ENCODE results near the gene CDK2AP2. TPM values are rescaled to one million over a fixed set of nuclear protein-coding genes. Genes with fewer than 3 reads are reported as not detected.
"Not testable (repeated sequence)": the region's sequence is repeated elsewhere in the genome, so short reads cannot be mapped to it uniquely, and the experiment has no call there.

The CDK2AP2 gene
- total and polyA plus RNA-seq, 3 experiments from 2014 or later: 60.7 to 173 (median 68.9) TPM

DNA sequence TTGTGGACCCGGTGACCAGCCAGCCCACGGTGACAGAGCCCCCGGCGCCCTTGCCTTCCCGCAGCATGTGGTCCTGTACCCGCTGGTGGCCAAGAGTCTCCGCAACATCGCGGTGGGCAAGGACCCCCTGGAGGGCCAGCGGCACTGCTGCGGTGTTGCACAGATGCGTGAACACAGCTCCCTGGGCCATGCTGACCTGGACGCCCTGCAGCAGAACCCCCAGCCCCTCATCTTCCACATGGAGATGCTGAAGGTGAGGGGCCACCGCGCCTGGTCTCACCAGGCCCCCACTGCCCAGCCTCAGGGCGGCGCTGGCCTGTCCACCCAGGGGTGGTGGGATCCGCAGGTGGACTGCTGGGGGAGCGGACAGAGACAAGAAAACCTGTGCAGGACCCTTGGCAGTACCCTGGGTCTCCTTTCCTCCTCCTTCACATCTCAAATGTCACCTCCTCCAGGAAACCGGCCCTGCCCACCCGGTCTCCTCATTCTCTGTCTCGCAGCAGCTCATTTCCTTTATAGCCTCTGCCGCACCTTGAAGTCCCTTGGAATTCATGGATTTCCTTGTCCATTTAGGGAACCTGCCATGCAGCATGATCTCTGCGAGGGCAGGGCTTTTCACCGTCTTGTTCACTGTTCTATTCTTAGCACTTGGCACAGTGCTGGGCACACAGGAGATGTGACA is 18.6 kb downstream of the CDK2AP2 start:
- Histone ChIP-seq H3K4me3 (ENCODE audit: low read length) (no peak overlapping the region), H3K4me1 (ENCODE audit: insufficient read depth, low read length) (peaks cover 41% of the 10 kb centered on the region), H3K36me3 (ENCODE audit: insufficient read depth, low read length) (peaks cover 27% of the 10 kb centered on the region), H3K27ac (ENCODE audit: low read depth, low read length) (no peak overlapping the region), H3K27me3 (ENCODE audit: insufficient read depth, low read length, poor library complexity, severe bottlenecking) (no peaks in the 10 kb centered on the region), H3K9me3 (ENCODE audit: low read length) (no peaks in the 10 kb centered on the region)
- DNase-seq: no peak
- Mint-ChIP-seq H3K27me3 (no peaks in the 10 kb centered on the region), H3K9me3 (no peaks in the 10 kb centered on the region), H3K27ac (peak overlapping the region in 6 of 8 donors; percentile 47 to 93 (median 76)), H3K4me3 (peak overlapping the region in 1 of 7 donors; percentile 79), H3K4me1 (peaks cover 41 to 54% (median 42%) of the 10 kb centered on the region in 3 donors), H3K36me3 (peaks cover 4 to 70% (median 12%) of the 10 kb centered on the region in 3 donors)
- POLR2A ChIA-PET: interaction anchor here (0.5 to 1.2 kb wide), 2 partner anchors 52 to 87 kb away, joined by 5 to 10 read pairs; partner anchors contain the start of gene PTPRCAP
- CTCF ChIA-PET: interaction anchor here (1.5 kb wide), 1 partner anchor 16 kb away, joined by 4 read pairs; the partner anchor contains the start of gene PITPNM1

DNA sequence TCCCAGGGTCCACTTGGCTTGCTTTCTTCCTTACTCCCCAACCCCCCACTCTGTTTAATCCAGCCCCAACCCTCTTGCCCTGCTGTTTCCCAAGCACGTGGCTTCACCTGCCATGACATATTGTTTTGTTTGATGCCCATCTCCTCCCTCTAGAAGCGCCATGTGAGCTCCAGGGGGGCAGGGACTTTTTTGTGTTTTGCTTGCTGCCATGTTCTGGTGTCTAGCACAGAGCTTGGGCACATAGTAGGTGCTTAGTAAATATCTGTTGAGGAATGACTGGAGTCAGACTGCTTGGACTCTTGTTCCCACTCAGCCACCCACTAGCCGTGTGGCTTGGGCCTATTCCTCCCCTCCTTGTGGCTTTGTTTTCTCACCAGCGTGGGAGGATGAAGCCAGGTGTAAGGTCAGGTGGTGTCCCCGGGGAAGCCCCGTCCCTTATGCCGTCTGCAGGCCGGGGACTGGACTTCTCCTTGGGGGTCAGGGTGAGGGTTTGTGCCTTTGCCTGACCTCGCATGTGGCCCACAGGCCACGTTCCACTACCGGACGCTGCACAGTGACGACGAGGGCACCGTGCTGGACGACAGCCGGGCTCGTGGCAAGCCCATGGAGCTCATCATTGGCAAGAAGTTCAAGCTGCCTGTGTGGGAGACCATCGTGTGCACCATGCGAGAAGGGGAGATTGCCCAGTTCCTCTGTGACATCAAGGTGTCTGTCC is 21.3 kb downstream of the CDK2AP2 start:
- CTCF ChIA-PET: interaction anchor here (1.8 to 3.2 kb wide), 6 partner anchors 18 to 135 kb away, joined by 4 to 15 read pairs (median 6); partner anchors contain the start of genes PITPNM1, PTPRCAP, RAD9A and TMEM134
- H3K4me1 Mint-ChIP-seq: peaks cover 60 to 75% (median 63%) of the 10 kb centered on the region in 3 donors
- H3K4me1 ChIP-seq (ENCODE audit: insufficient read depth, low read length): peaks cover 57% of the 10 kb centered on the region
- H3K27ac ChIP-seq (ENCODE audit: low read depth, low read length): no peak overlapping the region
- POLR2A ChIA-PET: interaction anchor here (0.5 to 4.1 kb wide), 9 partner anchors 18 to 246 kb away, joined by 3 to 38 read pairs (median 5); partner anchors contain the start of genes PITPNM1, PTPRCAP and RAD9A
- H3K36me3 Mint-ChIP-seq: peaks cover 4 to 61% (median 12%) of the 10 kb centered on the region in 3 donors
- H3K9me3 Mint-ChIP-seq: no peaks in the 10 kb centered on the region
- DNase-seq: peak in 1 of 5 donors; percentile 31
- H3K4me3 ChIP-seq (ENCODE audit: low read length): peak overlapping the region; percentile 41
- peak overlapping the region; percentile 80 to 100 (median 94) for H3K27ac Mint-ChIP-seq
- H3K9me3 ChIP-seq (ENCODE audit: low read length): no peaks in the 10 kb centered on the region
- H3K4me3 Mint-ChIP-seq: peak overlapping the region; percentile 79 to 96 (median 87)
- H3K27me3 Mint-ChIP-seq: no peaks in the 10 kb centered on the region
- no peaks in the 10 kb centered on the region for H3K27me3 ChIP-seq (ENCODE audit: insufficient read depth, low read length, poor library complexity, severe bottlenecking)
- H3K36me3 ChIP-seq (ENCODE audit: insufficient read depth, low read length): peaks cover 21% of the 10 kb centered on the region

DNA sequence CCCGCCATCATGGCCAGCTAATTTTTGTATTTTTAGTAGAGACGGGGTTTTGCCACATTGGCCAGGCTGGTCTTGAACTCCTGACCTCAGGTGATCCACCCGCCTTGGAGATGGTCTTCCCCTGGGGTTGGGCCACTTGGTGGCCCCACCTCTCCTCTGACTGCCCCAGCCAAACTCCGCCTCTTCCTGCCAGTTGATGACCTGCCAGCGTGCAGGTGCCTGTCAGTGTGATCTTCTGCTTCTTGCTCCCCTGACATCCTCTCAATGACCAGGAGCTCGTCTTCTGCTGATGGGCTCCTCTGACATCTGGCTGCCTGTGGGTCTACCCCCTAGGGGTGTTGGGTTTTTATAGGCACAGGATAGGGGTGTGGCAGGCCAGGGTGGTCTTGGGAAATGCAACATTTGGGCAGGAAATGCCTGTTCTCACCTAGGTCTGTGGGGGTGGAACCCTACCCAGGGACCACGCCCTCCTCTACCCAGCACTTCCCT is 22.0 kb downstream of the CDK2AP2 start:
- not testable (repeated sequence) for H3K27me3 Mint-ChIP-seq; H3K27ac ChIP-seq (ENCODE audit: low read depth, low read length); H3K9me3 Mint-ChIP-seq; H3K9me3 ChIP-seq (ENCODE audit: low read length); H3K27me3 ChIP-seq (ENCODE audit: insufficient read depth, low read length, poor library complexity, severe bottlenecking)
- peaks cover 60 to 73% (median 63%) of the 10 kb centered on the region in 3 donors for H3K4me1 Mint-ChIP-seq
- Histone ChIP-seq H3K4me1 (ENCODE audit: insufficient read depth, low read length) (peaks cover 57% of the 10 kb centered on the region), H3K4me3 (ENCODE audit: low read length) (peak overlapping the region; percentile 41), H3K36me3 (ENCODE audit: insufficient read depth, low read length) (peaks cover 21% of the 10 kb centered on the region)
- CTCF ChIA-PET: interaction anchor here (0.9 to 3.2 kb wide), 7 partner anchors 17 to 135 kb away, joined by 3 to 15 read pairs (median 6); partner anchors contain the start of genes PITPNM1, PTPRCAP, RAD9A and TMEM134
- H3K36me3 Mint-ChIP-seq: peaks cover 4 to 55% (median 12%) of the 10 kb centered on the region in 3 donors
- peak overlapping the region; percentile 79 to 96 (median 87) for H3K4me3 Mint-ChIP-seq
- DNase-seq: peak; percentile 28 to 64 (median 46)
- POLR2A ChIA-PET: interaction anchor here (0.5 to 4.1 kb wide), 9 partner anchors 18 to 245 kb away, joined by 3 to 38 read pairs (median 4); partner anchors contain the start of genes PITPNM1, PTPRCAP and RAD9A
- peak overlapping the region; percentile 80 to 100 (median 94) for H3K27ac Mint-ChIP-seq

DNA sequence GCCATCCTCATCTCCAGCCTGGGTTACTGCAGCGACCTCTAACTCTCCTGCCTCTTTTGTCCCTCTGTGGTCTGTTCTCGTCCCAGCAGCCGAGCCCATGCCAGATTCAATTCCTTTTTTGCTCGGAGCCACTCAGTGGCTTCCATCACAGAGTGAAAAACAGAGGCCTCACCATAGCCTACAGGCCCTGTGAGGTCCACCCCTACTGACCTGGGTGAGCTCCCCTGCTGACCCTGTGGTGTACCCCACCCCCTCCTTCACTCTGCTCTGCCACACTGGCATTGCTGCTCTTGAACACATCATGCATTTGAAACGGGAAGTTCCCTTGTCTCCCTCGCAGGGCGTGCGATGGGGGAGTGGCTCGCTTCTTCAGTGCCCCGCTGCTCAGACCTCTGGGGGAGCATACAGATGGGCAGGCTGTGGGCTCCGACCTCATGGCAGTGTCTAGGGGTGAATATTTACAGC is 23.1 kb downstream of the CDK2AP2 start:
- Histone ChIP-seq H3K4me3 (ENCODE audit: low read length) (peak overlapping the region; percentile 96), H3K36me3 (ENCODE audit: insufficient read depth, low read length) (peaks cover 20% of the 10 kb centered on the region), H3K9me3 (ENCODE audit: low read length) (no peaks in the 10 kb centered on the region), H3K27me3 (ENCODE audit: insufficient read depth, low read length, poor library complexity, severe bottlenecking) (no peaks in the 10 kb centered on the region), H3K4me1 (ENCODE audit: insufficient read depth, low read length) (peaks cover 57% of the 10 kb centered on the region), H3K27ac (ENCODE audit: low read depth, low read length) (peak overlapping the region; percentile 80)
- ChIA-PET CTCF (interaction anchor here (0.9 to 3.2 kb wide), 7 partner anchors 16 to 132 kb away, joined by 3 to 15 read pairs (median 5); partner anchors contain the start of genes PPP1CA, PTPRCAP and TMEM134), POLR2A (interaction anchor here (0.7 to 4.1 kb wide), 9 partner anchors 20 to 209 kb away, joined by 3 to 38 read pairs (median 7); partner anchors contain the start of genes PITPNM1, PPP1CA, PTPRCAP and RAD9A)
- peak overlapping the region; percentile 90 to 100 (median 98) for H3K27ac Mint-ChIP-seq
- peak; percentile 39 to 76 (median 57) for DNase-seq
- H3K4me3 Mint-ChIP-seq: peak overlapping the region; percentile 87 to 99 (median 95)
- H3K27me3 Mint-ChIP-seq: no peaks in the 10 kb centered on the region
- no peaks in the 10 kb centered on the region for H3K9me3 Mint-ChIP-seq
- peaks cover 4 to 45% (median 12%) of the 10 kb centered on the region in 3 donors for H3K36me3 Mint-ChIP-seq
- H3K4me1 Mint-ChIP-seq: peaks cover 60 to 71% (median 62%) of the 10 kb centered on the region in 3 donors

DNA sequence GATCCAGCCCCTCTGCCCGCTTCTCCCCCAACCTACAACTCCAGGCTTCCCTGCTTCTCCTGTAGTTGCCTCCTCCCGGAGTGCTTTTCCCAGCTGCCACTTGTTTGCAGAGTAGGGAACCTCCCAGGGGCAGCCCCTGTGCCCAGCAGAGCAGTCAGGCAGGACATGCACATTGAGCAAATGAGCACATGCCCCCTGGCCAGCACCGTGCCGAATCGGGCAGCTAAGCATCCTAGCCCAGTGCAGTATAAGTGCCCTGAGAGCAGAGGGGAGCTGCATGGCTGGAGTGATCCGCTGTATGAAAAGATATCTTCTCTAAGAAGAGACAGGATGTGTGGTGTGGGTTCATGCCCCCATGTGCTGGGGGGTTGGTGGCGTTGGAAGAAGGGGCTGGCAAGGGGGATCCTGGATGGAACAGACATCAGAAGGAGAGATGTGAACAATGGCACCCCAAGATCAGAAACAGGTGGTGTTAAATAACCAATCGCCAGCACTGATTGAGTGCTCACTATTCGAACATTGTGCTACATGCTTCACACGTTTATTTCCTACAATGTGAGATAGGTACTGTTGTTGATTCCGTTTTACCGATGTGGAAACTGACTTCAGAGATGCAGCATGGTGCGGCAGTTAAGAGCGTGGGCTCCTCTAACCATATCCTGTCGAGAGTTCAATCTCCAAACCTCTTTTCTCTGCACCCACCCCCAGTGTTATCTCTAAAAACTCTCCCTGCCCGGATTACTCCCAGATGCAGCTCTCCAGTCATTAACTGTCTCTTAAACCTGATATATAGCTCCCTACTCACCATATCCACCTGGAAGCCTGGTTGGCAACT is 23.9 kb downstream of the CDK2AP2 start:
- H3K4me3 Mint-ChIP-seq: peak overlapping the region; percentile 87 to 99 (median 95)
- Histone ChIP-seq H3K9me3 (ENCODE audit: low read length) (no peaks in the 10 kb centered on the region), H3K4me3 (ENCODE audit: low read length) (peak overlapping the region; percentile 96), H3K36me3 (ENCODE audit: insufficient read depth, low read length) (peaks cover 13% of the 10 kb centered on the region), H3K27ac (ENCODE audit: low read depth, low read length) (peak overlapping the region; percentile 80), H3K27me3 (ENCODE audit: insufficient read depth, low read length, poor library complexity, severe bottlenecking) (no peaks in the 10 kb centered on the region), H3K4me1 (ENCODE audit: insufficient read depth, low read length) (peaks cover 57% of the 10 kb centered on the region)
- peaks cover 55 to 67% (median 58%) of the 10 kb centered on the region in 3 donors for H3K4me1 Mint-ChIP-seq
- H3K36me3 Mint-ChIP-seq: peaks cover 4 to 40% (median 8%) of the 10 kb centered on the region in 3 donors
- ChIA-PET CTCF (interaction anchor here (0.9 to 3.2 kb wide), 9 partner anchors 15 to 167 kb away, joined by 3 to 15 read pairs (median 4); partner anchors contain the start of genes PPP1CA, PTPRCAP and TMEM134), POLR2A (interaction anchor here (1.0 to 4.1 kb wide), 13 partner anchors 8 to 243 kb away, joined by 3 to 38 read pairs (median 6); partner anchors contain the start of genes PITPNM1, POLD4, PPP1CA and PTPRCAP)
- H3K27ac Mint-ChIP-seq: peak overlapping the region; percentile 90 to 100 (median 98)
- H3K9me3 Mint-ChIP-seq: no peaks in the 10 kb centered on the region
- H3K27me3 Mint-ChIP-seq: no peaks in the 10 kb centered on the region
- DNase-seq: peak; percentile 24 to 85 (median 69)

DNA sequence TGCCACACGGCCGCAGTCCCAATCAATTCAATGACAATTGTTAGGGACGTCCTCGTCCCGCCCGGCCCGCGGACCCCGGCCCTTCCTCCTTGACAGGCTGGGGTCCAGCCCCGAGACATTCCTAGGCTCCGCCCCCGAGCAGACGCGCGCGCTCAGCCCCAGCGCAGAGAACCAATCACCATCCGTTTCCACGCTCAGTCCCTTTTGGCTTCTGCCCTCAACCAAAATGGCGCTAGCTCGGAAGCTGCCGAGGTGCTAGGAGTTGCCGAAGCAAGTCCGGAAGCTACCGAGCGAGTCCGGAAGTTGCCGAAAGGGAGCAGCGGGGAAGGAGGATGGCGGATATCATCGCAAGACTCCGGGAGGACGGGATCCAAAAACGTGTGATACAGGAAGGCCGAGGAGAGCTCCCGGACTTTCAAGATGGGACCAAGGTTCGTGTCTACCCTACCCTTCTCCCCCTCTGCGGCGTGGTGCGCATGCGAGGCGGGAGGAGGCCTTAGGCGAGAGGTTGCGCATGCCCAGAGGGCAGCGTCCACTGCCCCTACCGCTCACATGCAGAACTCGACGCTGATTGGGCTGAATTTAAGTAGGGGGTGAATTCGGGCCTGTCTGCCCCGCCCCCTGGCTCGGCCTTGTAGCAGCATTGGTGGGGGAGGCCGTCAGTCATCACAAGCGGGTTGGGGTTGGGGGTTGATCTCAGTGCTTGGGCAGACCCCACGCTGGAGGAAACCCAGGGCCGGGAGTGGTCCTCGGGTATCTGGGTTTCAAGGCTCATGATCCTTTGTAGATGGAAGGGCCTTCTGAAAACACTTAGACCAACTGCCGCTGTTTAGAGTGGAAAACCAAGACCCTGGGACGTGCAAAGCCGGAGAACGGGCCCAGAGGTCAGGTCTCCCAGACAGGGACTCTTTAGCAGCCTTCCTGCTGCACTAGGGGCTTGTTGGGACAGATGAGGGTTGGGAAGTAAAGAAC is 24.8 kb downstream of the CDK2AP2 start, which contains the start of gene AIP:
AIP (plus strand) TSS at position 200 of the 972 bp plus-strand sequence; CDS start at position 333, 133 bp downstream.
- POLR2A ChIA-PET: interaction anchor here (0.6 to 4.1 kb wide), 19 partner anchors 9 to 1906 kb away, joined by 3 to 38 read pairs (median 5); partner anchors contain the start of genes PITPNM1, POLD4, PPP1CA and PTPRCAP
- CTCF ChIA-PET: interaction anchor here (0.7 to 3.2 kb wide), 15 partner anchors 9 to 166 kb away, joined by 3 to 15 read pairs (median 4); partner anchors contain the start of genes CDK2AP2, PITPNM1, PPP1CA and PTPRCAP
- peaks cover 49 to 58% (median 57%) of the 10 kb centered on the region in 3 donors for H3K4me1 Mint-ChIP-seq

More for the DNA sequence above, 24.8 kb downstream of the CDK2AP2 start, which contains the start of gene AIP:
- Mint-ChIP-seq H3K4me3 (peak within 1 kb of the TSS; percentile 87 to 99 (median 95)), H3K27me3 (no peaks in the 10 kb centered on the region), H3K9me3 (no peaks in the 10 kb centered on the region), H3K36me3 (peaks cover 4 to 31% (median 7%) of the 10 kb centered on the region in 3 donors), H3K27ac (peak within 1 kb of the TSS; percentile 90 to 100 (median 98))
- Histone ChIP-seq H3K4me3 (ENCODE audit: low read length) (peak within 1 kb of the TSS; percentile 96), H3K27ac (ENCODE audit: low read depth, low read length) (peak within 1 kb of the TSS; percentile 80), H3K4me1 (ENCODE audit: insufficient read depth, low read length) (peaks cover 51% of the 10 kb centered on the region), H3K36me3 (ENCODE audit: insufficient read depth, low read length) (peaks cover 11% of the 10 kb centered on the region), H3K9me3 (ENCODE audit: low read length) (no peaks in the 10 kb centered on the region), H3K27me3 (ENCODE audit: insufficient read depth, low read length, poor library complexity, severe bottlenecking) (no peaks in the 10 kb centered on the region)
- peak; percentile 96 to 98 (median 96) for DNase-seq

Measured in CD8-positive, alpha-beta memory T cell (primary cell).